Large intestine (tissue), 12 donors: ENCODE measurements around the gene ZNF385C. TPM values are rescaled to one million over a fixed set of nuclear protein-coding genes. Genes with fewer than 3 reads are reported as not detected.
"Not testable (repeated sequence)": the region's sequence is repeated elsewhere in the genome, so short reads cannot be mapped to it uniquely, and the experiment has no call there.

Experiments
- DNase-seq, 2 donors: peaks; one replicate each; pipeline versions ENCODE4 v3.0.0 to v3.0.0-alpha.2; 2013
- H3K27ac ChIP-seq: one replicate; pipeline ENCODE4 v1.5.1; 2013; ENCODE audit warnings: low read length
- H3K27me3 ChIP-seq: 2 replicates; pipeline ENCODE4 v1.6.1; 2013; ENCODE audit warnings: low read length; ENCODE audit not compliant: control insufficient read depth, insufficient read depth
- H3K36me3 ChIP-seq: 2 replicates; pipeline ENCODE4 v1.6.1; 2013; ENCODE audit warnings: low read length; ENCODE audit not compliant: control insufficient read depth, insufficient read depth
- H3K4me1 ChIP-seq: one replicate; pipeline ENCODE4 v1.6.1; 2013; ENCODE audit warnings: low read length; ENCODE audit not compliant: control insufficient read depth, insufficient read depth
- H3K4me3 ChIP-seq: one replicate; pipeline ENCODE4 v1.5.1; 2013; ENCODE audit warnings: low read length
- H3K9me3 ChIP-seq: one replicate; pipeline ENCODE4 v1.6.1; 2013; ENCODE audit warnings: mild to moderate bottlenecking, low read depth, low read length, moderate library complexity; ENCODE audit not compliant: control insufficient read depth
- WGBS: methylation state at CpG from one replicate; pipeline ENCODE4 v1.1.5; 2013; ENCODE audit warnings: low lambda C conversion rate; ENCODE audit not compliant: insufficient coverage; 5-methylcytosine and 5-hydroxymethylcytosine counted together
- long read RNA-seq, 11 donors: transcript quantifications; one replicate each; lab custom pipeline, GENCODE V29; 2026
- polyA plus RNA-seq: library from polyadenylated mRNA; unstranded; fragments of 120-200 nt; gene quantifications from one replicate; pipeline ENCODE4 v1.2.1, GENCODE V29; 2013

Gene ZNF385C, protein sequence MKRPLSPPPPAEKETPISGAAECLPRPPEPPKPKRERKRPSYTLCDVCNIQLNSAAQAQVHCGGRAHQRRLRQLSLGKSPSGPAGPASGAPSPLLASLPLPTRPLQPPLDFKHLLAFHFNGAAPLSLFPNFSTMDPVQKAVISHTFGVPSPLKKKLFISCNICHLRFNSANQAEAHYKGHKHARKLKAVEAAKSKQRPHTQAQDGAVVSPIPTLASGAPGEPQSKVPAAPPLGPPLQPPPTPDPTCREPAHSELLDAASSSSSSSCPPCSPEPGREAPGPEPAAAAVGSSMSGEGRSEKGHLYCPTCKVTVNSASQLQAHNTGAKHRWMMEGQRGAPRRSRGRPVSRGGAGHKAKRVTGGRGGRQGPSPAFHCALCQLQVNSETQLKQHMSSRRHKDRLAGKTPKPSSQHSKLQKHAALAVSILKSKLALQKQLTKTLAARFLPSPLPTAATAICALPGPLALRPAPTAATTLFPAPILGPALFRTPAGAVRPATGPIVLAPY
- polyA plus RNA-seq = 1.4 TPM
- long read RNA-seq, donor 1 = 0 reads
- long read RNA-seq, donor 2 = 0 reads
- long read RNA-seq, donor 3 = 0 reads
- long read RNA-seq, donor 4 = 0 reads
- long read RNA-seq, donor 5 = 0 reads
- long read RNA-seq, donor 6 = 0 reads
- long read RNA-seq, donor 7 = 0 reads
- long read RNA-seq, donor 8 = 0 reads
- long read RNA-seq, donor 9 = 0 reads
- long read RNA-seq, donor 10 = 0 reads
- long read RNA-seq, donor 11 = 0 reads

DNA sequence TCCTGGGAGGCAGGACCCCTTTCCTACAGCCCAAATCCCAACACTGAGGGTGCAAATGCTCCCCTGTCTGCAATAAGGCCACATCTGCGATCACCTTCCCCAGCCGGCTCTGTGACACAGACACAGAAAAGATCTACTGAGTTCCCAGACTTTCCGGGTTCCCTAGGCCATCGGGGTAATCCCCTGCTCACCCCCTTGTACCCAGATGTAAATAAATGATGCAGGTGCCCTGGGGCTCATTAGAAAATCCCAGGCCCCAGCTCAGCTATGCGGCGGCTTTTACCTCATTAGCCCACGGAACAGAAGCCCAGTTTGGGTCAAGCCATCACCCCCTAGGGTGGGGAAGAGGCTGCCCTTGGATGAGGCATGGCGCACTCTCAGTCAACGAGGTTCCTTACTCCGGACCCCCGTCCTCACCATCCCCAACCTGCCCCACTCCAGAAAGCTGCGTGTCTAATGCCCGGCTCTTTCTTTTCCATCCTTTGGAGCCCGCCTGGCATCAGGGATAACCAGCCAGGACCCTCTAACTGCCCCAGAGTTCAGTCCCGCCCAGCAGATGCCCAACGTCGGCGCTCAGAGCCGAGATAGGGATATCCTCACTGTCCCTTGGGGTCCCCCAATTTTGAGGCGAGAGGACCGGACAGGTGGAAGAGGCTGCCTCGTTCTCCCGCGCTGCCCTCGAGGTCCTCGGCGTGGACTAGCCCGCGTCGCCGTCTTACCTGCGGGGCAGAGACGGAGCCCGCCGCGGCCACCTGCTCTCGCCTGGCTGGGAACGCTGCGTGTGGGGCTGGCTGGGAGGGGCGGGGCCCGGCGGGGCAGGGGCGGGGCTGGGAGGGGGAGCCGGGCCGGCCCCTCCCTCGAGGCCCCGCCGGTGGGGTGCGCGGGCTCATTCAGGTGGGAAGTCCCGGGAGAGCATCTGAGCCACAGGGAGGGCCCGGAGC lies at the start of gene ZNF385C:
Gene ZNF385C (minus strand): TSS at position 783 of the 941 bp plus-strand sequence. CDS start 35,417 bp downstream, outside the sequence.
- DNase-seq = no peak
- peaks cover 9% of the 10 kb centered on the region for H3K4me1 ChIP-seq
- WGBS = no CpG with 5 or more reads among the region's 52 CpGs
- H3K27ac ChIP-seq = no peak within 1 kb of the TSS
- no peak within 1 kb of the TSS for H3K4me3 ChIP-seq
- no peaks in the 10 kb centered on the region for H3K36me3 ChIP-seq
- H3K27me3 ChIP-seq = peaks cover 32% of the 10 kb centered on the region
- no peaks in the 10 kb centered on the region for H3K9me3 ChIP-seq

DNA sequence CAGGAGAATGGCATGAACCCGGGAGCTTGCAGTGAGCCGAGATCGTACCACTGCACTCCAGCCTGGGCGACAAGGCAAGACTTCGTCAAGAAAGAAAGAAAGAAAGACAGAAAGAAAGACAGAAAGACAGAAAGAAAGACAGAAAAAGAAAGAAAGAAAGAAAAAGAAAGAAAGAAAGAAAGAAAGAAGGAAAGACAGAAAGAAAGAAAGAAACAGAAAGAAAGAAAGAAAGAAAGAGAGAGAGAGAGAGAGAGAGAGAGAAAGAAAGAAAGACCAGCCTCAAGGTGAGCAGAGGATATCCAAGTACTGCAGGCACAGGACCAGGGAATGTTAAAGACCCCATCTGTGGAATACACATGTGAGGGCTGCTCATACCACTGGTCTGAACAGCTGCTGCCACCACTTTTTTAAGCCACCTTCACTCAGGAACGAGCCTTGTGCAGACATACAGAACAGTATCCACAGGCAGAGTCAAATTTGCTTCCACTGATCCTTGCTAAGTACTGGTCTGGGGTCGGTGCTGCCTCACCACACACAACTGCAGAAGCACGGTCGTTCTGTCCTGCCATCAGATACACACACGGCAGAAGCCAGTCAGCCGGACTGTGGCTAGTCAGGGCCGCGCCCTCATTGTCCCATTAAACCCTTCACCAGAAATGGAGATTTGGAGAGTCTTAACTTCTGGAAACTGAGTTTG lies 48.8 kb upstream of the ZNF385C start:
- WGBS = 79% methylated on average over 5 of the region's 13 CpGs
- H3K9me3 ChIP-seq = no peaks in the 10 kb centered on the region
- H3K36me3 ChIP-seq = peaks cover 43% of the 10 kb centered on the region

DNA sequence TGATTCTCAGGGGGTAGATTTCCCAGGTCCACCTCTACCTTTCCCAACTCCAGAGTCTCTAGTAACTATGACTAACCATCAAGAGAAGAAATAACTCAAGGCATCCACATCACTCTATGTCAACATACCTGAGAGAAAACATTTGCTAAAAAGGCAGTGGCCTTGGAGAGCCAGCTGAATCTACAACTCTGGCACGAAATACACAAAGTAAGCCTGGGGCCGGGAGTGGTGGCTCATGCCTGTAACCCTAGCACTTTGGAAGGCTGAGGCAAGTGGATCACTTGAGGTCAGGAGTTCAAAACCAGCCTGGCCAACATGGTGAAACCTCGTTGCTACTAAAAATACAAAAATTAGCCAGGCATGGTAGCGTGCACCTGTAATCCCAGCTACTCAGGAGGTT lies 44.9 kb upstream of the ZNF385C start:
- peaks cover 43% of the 10 kb centered on the region for H3K36me3 ChIP-seq
- H3K27ac ChIP-seq, H3K9me3 ChIP-seq, DNase-seq, H3K4me1 ChIP-seq, H3K27me3 ChIP-seq, H3K4me3 ChIP-seq: not testable (repeated sequence)
- WGBS = 60% methylated on average over 1 of the region's 4 CpGs

More for the DNA sequence above, 48.8 kb upstream of the ZNF385C start:
- DNase-seq = no peak
- Histone ChIP-seq H3K4me3 (no peak overlapping the region), H3K27ac (no peak overlapping the region), H3K4me1 (peaks cover 4% of the 10 kb centered on the region), H3K27me3 (no peaks in the 10 kb centered on the region)

DNA sequence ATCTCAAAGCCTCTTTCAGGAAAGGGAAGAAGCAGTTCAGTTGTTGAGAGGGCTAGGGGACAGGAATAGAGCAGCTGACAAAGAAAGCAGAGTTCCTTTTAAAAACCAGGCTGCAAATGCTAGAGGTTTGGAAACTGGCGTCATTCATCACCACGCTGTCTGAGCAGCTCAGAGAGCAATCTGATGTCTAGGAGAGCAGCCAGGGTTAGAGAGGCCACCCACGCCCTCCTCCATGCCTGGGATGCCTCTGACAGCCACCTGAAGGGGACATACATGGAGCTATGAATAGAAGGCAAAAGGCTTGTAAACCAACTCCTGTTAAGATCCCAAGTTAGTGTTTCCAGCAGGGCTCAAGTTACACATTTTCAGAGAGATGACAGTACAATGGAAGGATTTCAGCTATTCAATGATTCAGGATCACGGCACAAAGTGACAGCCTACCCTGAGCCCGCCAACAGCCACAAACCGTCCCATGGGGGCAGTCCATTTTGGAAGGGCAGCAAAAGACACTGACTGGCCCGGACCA lies 44.2 kb upstream of the ZNF385C start:
- no peaks in the 10 kb centered on the region for H3K27me3 ChIP-seq
- no peaks in the 10 kb centered on the region for H3K9me3 ChIP-seq
- no peak overlapping the region for H3K27ac ChIP-seq
- DNase-seq = no peak
- peaks cover 12% of the 10 kb centered on the region for H3K4me1 ChIP-seq
- H3K4me3 ChIP-seq = no peak overlapping the region
- peaks cover 43% of the 10 kb centered on the region for H3K36me3 ChIP-seq
- no CpG with 5 or more reads among the region's 7 CpGs for WGBS

DNA sequence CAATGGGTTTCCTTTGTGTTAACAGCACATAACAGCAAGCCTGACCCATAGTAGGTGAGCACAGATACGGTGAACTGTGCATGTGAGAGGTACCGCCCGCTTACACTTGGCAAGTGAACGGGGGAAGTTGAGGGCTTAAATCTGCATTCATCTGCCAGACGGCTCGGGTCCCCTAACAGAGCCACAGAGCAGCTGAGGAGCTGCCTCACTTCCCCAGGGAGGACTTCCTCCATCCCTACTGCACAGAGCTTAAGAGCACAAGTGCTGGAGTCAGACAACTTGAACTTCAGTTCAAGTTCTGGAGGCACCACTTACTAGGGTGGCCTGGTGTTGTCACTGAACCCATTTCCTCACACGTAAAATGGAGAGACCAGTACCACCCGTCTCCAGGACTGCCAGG lies 43.1 kb upstream of the ZNF385C start:
- Histone ChIP-seq H3K27ac (no peak overlapping the region), H3K9me3 (no peaks in the 10 kb centered on the region), H3K36me3 (peaks cover 40% of the 10 kb centered on the region), H3K4me1 (peaks cover 17% of the 10 kb centered on the region), H3K4me3 (no peak overlapping the region), H3K27me3 (no peaks in the 10 kb centered on the region)
- WGBS = no CpG with 5 or more reads among the region's 8 CpGs
- no peak for DNase-seq

DNA sequence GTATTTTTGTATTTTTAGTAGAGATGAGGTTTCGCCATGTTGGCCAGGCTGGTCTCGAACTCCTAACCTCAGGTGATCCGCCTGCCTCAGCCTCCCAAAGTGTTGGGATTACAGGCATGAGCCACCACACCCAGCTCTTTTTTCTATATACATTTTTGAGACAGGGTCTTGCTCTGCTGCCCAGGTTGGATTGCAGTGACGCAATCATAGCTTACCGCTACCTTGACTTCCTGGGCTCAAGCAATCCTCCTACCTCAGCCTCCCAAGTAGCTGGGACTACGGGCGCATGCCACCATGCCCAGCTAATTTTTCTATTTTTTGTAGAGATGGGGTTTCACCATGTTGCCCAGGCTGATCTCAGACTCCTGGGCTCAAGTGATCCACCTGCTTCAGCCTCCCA lies 42.4 kb upstream of the ZNF385C start:
- not testable (repeated sequence) for H3K9me3 ChIP-seq, H3K27ac ChIP-seq, DNase-seq, H3K27me3 ChIP-seq, H3K4me3 ChIP-seq
- H3K4me1 ChIP-seq = peaks cover 21% of the 10 kb centered on the region
- peaks cover 40% of the 10 kb centered on the region for H3K36me3 ChIP-seq
- no CpG with 5 or more reads among the region's 7 CpGs for WGBS

DNA sequence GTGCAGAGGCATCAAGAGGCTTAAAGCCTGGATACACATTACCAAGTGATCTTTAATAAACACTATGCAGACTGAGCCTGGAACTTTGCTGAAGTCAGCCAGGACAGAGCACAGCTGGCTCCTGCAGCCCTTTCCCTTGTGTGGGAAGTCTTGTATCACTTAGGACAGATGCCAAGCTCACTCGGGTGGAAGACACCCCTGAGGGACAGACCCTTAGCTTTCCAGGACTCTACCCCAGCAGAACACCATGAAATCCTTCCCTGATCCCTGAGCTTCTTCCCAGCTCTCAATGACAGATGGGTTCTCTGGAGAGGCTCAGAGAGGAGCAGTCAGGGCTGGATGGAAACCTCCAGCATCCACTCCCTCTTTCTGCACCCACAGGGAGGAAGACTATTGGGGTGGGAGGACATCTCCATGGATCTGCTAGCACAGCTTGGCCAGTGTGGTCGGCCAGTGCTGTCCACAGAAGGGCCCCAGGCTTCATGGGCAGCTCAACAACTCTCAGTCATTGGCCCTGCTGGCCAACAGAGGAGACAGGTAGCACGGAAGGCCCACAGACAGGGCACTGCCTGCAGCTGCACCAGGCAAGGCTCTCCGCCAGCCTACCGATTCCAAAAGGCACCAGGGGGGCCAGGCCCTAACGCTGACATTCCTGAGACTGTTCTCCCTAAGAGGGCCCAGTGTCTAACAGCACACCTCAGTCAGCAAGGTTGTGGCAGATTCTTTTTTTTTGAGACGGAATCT lies 40.6 kb upstream of the ZNF385C start:
- H3K36me3 ChIP-seq = peaks cover 42% of the 10 kb centered on the region
- no peak overlapping the region for H3K4me3 ChIP-seq
- DNase-seq = no peak
- H3K4me1 ChIP-seq = peaks cover 38% of the 10 kb centered on the region
- H3K9me3 ChIP-seq = no peaks in the 10 kb centered on the region
- no peak overlapping the region for H3K27ac ChIP-seq
- no CpG with 5 or more reads among the region's 7 CpGs for WGBS
- no peaks in the 10 kb centered on the region for H3K27me3 ChIP-seq

DNA sequence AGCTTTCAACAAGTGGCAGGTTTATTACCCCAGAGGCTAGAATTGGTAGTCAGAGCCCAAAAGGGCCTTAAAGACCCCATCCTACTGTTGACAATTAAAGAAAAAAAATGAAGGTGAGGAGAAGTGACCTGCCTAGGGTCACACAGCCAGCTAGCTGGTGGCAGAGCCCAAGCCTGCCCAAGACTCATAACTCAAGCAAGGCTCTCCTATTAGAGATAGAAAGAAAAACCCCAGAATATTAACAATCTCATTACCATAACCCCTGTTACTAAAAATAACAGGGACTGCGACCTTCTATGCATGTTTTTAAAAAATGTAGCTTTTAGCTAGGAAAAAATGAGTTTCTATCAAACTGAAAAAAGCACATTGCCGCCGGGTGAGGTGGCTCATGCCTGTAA lies 38.4 kb upstream of the ZNF385C start:
- Histone ChIP-seq H3K4me1 (peaks cover 55% of the 10 kb centered on the region), H3K36me3 (peaks cover 33% of the 10 kb centered on the region), H3K27me3 (no peaks in the 10 kb centered on the region), H3K9me3 (no peaks in the 10 kb centered on the region), H3K27ac (peak overlapping the region; percentile 83), H3K4me3 (peak overlapping the region; percentile 12)
- no CpG with 5 or more reads among the region's 3 CpGs for whole genome bisulfite sequencing
- no peak for DNase-seq
